HCT116 (cell line): ENCODE results near the gene SHC1.

ENCODE experiments used
- CTCF ChIP-seq, 3 experiments: fragments of 200-600 bp in 1 of 3; sonication (generic) in 1 of 3; IDR thresholded peaks in 2 of 3; conservative IDR thresholded peaks in 1 of 3; 2 replicates each; pipeline ENCODE4 v1.5.1; 2012 to 2017; ENCODE audit warnings: low read depth in 2 of 3, low read length in 2 of 3, antibody characterized with exemption in 1 of 3, borderline replicate concordance in 1 of 3, control low read depth in 1 of 3, mild to moderate bottlenecking in 1 of 3, mixed read lengths in 1 of 3, mixed run types in 1 of 3, moderate library complexity in 1 of 3; ENCODE audit not compliant: insufficient read depth in 1 of 3
- EZH2phosphoT487 ChIP-seq: fragments of 200-600 bp; IDR thresholded peaks from 2 replicates; pipeline ENCODE4 v1.6.1; 2018; ENCODE audit warnings: antibody characterized with exemption, borderline replicate concordance

GRCh38 chr1:155013632-155014031 is 43.1 kb upstream of the SHC1 start:
- TF ChIP-seq EZH2phosphoT487 (no peak), CTCF (IDR thresholded peaks at IDR 0.05 in 2 of 3, conservative IDR thresholded peaks at IDR 0.05 in 1 of 3; ENCODE audit: borderline replicate concordance in 1 of 3, insufficient read depth in 1 of 3, low read depth in 2 of 3, low read length in 2 of 3) (no peak)
